Choroid plexus epithelial cell (primary cell): ENCODE data around the gene RTN4R.

Experiments
- DNase-seq: peaks from one replicate; pipeline ENCODE4 v3.0.0-alpha.2; 2010; ENCODE audit warnings: low read depth
- H3K4me3 ChIP-seq: 2 replicates; pipeline ENCODE4 v1.5.1; 2011; ENCODE audit warnings: low read depth, mild to moderate bottlenecking, control low read depth, low read length, moderate library complexity
- CTCF ChIP-seq: conservative IDR thresholded peaks from 2 replicates; pipeline ENCODE4 v1.5.1; 2011; ENCODE audit warnings: low read depth, mild to moderate bottlenecking, control low read depth, inconsistent platforms, low read length, moderate library complexity

The RTN4R gene

GRCh38 chr22:20192293-20192971, 75.7 kb downstream of the RTN4R start:
- DNase-seq: no peak
- no peak overlapping the region for H3K4me3 ChIP-seq
- TF ChIP-seq CTCF: no peak

GRCh38 chr22:20191803-20192202, 76.3 kb downstream of the RTN4R start:
- no peak for DNase-seq
- no peak for TF ChIP-seq CTCF
- no peak overlapping the region for H3K4me3 ChIP-seq
